ENCODE measurements around the gene EEF1AKMT1. TPM values are rescaled to one million over a fixed set of nuclear protein-coding genes. Genes with fewer than 3 reads are reported as not detected.

EEF1AKMT1 gene
- total RNA-seq, 3 donors from 2014 or later = 4.9 to 11.6 (median 5.1) TPM

GRCh38 chr13:20788312-20788711, 14.6 kb upstream of the EEF1AKMT1 start:
- H3K4me3 ChIP-seq = no peak overlapping the region
- H3K36me3 ChIP-seq (ENCODE audit: low read depth) = no peaks in the 10 kb centered on the region
- no peaks in the 10 kb centered on the region for H3K4me1 ChIP-seq (ENCODE audit: low read depth)
- no peak for TF ChIP-seq CTCF (IDR thresholded peaks at IDR 0.05)
- ATAC-seq (no peak), DNase-seq (no peak)
- H3K9me3 ChIP-seq = no peaks in the 10 kb centered on the region
- intact Hi-C loops (cut with DNase I, micrococcal nuclease) = no loop called here

GRCh38 chr13:20787180-20787579, 13.4 kb upstream of the EEF1AKMT1 start:
- no peaks in the 10 kb centered on the region for H3K9me3 ChIP-seq
- intact Hi-C loops (cut with DNase I, micrococcal nuclease) = no loop called here
- DNase-seq = no peak
- no peaks in the 10 kb centered on the region for H3K4me1 ChIP-seq (ENCODE audit: low read depth)
- TF ChIP-seq CTCF (IDR thresholded peaks at IDR 0.05) = no peak
- no peak for ATAC-seq
- no peaks in the 10 kb centered on the region for H3K36me3 ChIP-seq (ENCODE audit: low read depth)
- no peak overlapping the region for H3K4me3 ChIP-seq

- H3K9me3 ChIP-seq = no peaks in the 10 kb centered on the region
- H3K4me3 ChIP-seq = no peak overlapping the region
- H3K36me3 ChIP-seq (ENCODE audit: low read depth) = no peaks in the 10 kb centered on the region
- intact Hi-C loops (cut with DNase I, micrococcal nuclease) = no loop called here
- ATAC-seq (peak; percentile 17), DNase-seq (no peak)
- no peaks in the 10 kb centered on the region for H3K4me1 ChIP-seq (ENCODE audit: low read depth)
- TF ChIP-seq CTCF (IDR thresholded peaks at IDR 0.05) = no peak
Observed at GRCh38 chr13:20782116-20782708, 8.5 kb upstream of the EEF1AKMT1 start.

GRCh38 chr13:20780317-20780716, 6.6 kb upstream of the EEF1AKMT1 start:
- intact Hi-C loops (cut with DNase I, micrococcal nuclease) = no loop called here
- Histone ChIP-seq H3K9me3 (no peaks in the 10 kb centered on the region), H3K4me3 (no peak overlapping the region), H3K36me3 (ENCODE audit: low read depth) (no peaks in the 10 kb centered on the region), H3K4me1 (ENCODE audit: low read depth) (no peaks in the 10 kb centered on the region)
- no peak for TF ChIP-seq CTCF (IDR thresholded peaks at IDR 0.05)
- ATAC-seq (no peak), DNase-seq (no peak)

GRCh38 chr13:20779405-20779804, 5.6 kb upstream of the EEF1AKMT1 start:
- Histone ChIP-seq H3K36me3 (ENCODE audit: low read depth) (no peaks in the 10 kb centered on the region), H3K9me3 (no peaks in the 10 kb centered on the region), H3K4me1 (ENCODE audit: low read depth) (no peaks in the 10 kb centered on the region), H3K4me3 (no peak overlapping the region)
- ATAC-seq (no peak), DNase-seq (no peak)
- intact Hi-C loops (cut with DNase I, micrococcal nuclease) = no loop called here
- TF ChIP-seq CTCF (IDR thresholded peaks at IDR 0.05) = no peak

- no peak for ATAC-seq
- intact Hi-C loops (cut with DNase I, micrococcal nuclease) = no loop called here
Observed at GRCh38 chr13:20778311-20778710, 4.5 kb upstream of the EEF1AKMT1 start.

More at GRCh38 chr13:20778311-20778710, 4.5 kb upstream of the EEF1AKMT1 start:
- no peak for TF ChIP-seq CTCF (IDR thresholded peaks at IDR 0.05)
- H3K9me3 ChIP-seq = no peaks in the 10 kb centered on the region
- H3K4me3 ChIP-seq = no peak overlapping the region
- no peak for DNase-seq
- no peaks in the 10 kb centered on the region for H3K36me3 ChIP-seq (ENCODE audit: low read depth)
- H3K4me1 ChIP-seq (ENCODE audit: low read depth) = no peaks in the 10 kb centered on the region
